Mesendoderm (in vitro differentiated cells): ENCODE results near the gene VDR.

Experiments used
- DNase-seq: peaks from one replicate; pipeline ENCODE4 v3.0.0; 2013
- H2AK5ac ChIP-seq: 2 replicates; pipeline ENCODE4 v1.6.1; 2013; ENCODE audit warnings: low read length, inconsistent platforms
- H2BK120ac ChIP-seq: 2 replicates; pipeline ENCODE4 v1.6.1; 2013; ENCODE audit warnings: low read depth, mild to moderate bottlenecking, low read length, moderate library complexity, mixed read lengths
- H2BK15ac ChIP-seq: replicated peaks from 2 replicates; pipeline ENCODE4 v1.6.1; 2013; ENCODE audit warnings: low read depth, mild to moderate bottlenecking, moderate library complexity
- H2BK5ac ChIP-seq: 2 replicates; pipeline ENCODE4 v1.6.1; 2013; ENCODE audit warnings: low read length, inconsistent platforms
- H3K18ac ChIP-seq: 2 replicates; pipeline ENCODE4 v1.6.1; 2013; ENCODE audit warnings: mild to moderate bottlenecking, low read length, mixed read lengths
- H3K23ac ChIP-seq: one replicate; pipeline ENCODE4 v1.6.1; 2013; ENCODE audit warnings: low read length
- H3K27ac ChIP-seq: 2 replicates; pipeline ENCODE4 v1.5.1; 2013; ENCODE audit warnings: low read depth, mild to moderate bottlenecking, inconsistent platforms, low read length, moderate library complexity
- H3K27me3 ChIP-seq: 2 replicates; pipeline ENCODE4 v1.6.1; 2013; ENCODE audit warnings: low read length, control low read depth, mild to moderate bottlenecking, inconsistent platforms; ENCODE audit not compliant: insufficient read depth, poor library complexity
- H3K36me3 ChIP-seq: 2 replicates; pipeline ENCODE4 v1.6.1; 2013; ENCODE audit warnings: low read length, inconsistent platforms; ENCODE audit not compliant: control insufficient read depth, insufficient read depth
- H3K4ac ChIP-seq: one replicate; pipeline ENCODE4 v1.6.1; 2013; ENCODE audit warnings: low read depth, mild to moderate bottlenecking, low read length, moderate library complexity
- H3K4me1 ChIP-seq: 2 replicates; pipeline ENCODE4 v1.6.1; 2013; ENCODE audit warnings: low read depth, low read length, inconsistent platforms; ENCODE audit not compliant: control insufficient read depth
- H3K4me2 ChIP-seq: 2 replicates; pipeline ENCODE4 v1.6.1; 2013; ENCODE audit warnings: low read length
- H3K4me3 ChIP-seq: 2 replicates; pipeline ENCODE4 v1.5.1; 2013; ENCODE audit warnings: mild to moderate bottlenecking, low read length
- H3K56ac ChIP-seq: one replicate; pipeline ENCODE4 v1.6.1; 2013; ENCODE audit warnings: low read length
- H3K79me1 ChIP-seq: 2 replicates; pipeline ENCODE4 v1.6.1; 2013; ENCODE audit warnings: low read length, inconsistent platforms
- H3K79me2 ChIP-seq: 2 replicates; pipeline ENCODE4 v1.6.1; 2013; ENCODE audit warnings: mild to moderate bottlenecking, low read length; ENCODE audit not compliant: control insufficient read depth, insufficient read depth
- H3K9ac ChIP-seq: 2 replicates; pipeline ENCODE4 v1.6.1; 2013; ENCODE audit warnings: low read length, inconsistent platforms
- H4K5ac ChIP-seq: one replicate; pipeline ENCODE4 v1.6.1; 2013; ENCODE audit warnings: low read length
- H4K8ac ChIP-seq: one replicate; pipeline ENCODE4 v1.6.1; 2013; ENCODE audit warnings: low read depth, mild to moderate bottlenecking, control low read depth, low read length, moderate library complexity
- WGBS: extraction: QIAGEN DNeasy Blood & Tissue Kit; methylation state at CpG from one replicate; pipeline ENCODE4 v1.1.7; 2013; ENCODE audit warnings: low lambda C conversion rate, missing lambda C conversion rate; ENCODE audit not compliant: insufficient coverage; ENCODE audit errors: extremely low coverage; 5-methylcytosine and 5-hydroxymethylcytosine counted together

Gene VDR

DNA sequence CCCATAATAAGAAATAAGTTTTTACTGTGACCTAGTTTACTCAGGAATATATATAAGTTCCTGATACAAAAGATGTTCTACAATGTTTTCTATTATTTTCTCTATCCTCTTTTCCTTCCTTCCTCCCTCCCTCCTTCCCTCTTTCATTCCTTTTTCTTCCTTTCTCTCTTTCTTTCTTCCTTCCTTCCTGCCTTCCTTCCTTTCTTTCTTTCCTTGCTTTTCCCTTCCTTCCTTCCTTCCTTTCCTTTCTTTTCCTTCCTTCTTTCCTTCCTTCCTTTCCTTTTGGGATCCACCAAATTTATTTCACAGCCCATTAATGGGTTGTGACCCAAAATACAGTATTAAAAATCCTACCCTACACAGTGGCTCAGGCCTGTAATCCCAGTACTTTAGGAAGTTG, 3.9 kb upstream of the VDR start:
- Histone ChIP-seq H2BK5ac (no peak overlapping the region), H3K27me3 (peaks cover 11% of the 10 kb centered on the region), H2AK5ac (no peak overlapping the region), H3K4me2 (no peak overlapping the region), H2BK120ac (no peak overlapping the region), H3K56ac (no peak overlapping the region), H3K9ac (no peak overlapping the region), H3K27ac (no peak overlapping the region), H3K4me3 (no peak overlapping the region), H4K5ac (no peak overlapping the region), H3K36me3 (no peaks in the 10 kb centered on the region), H3K79me1 (no peaks in the 10 kb centered on the region), H2BK15ac (no peak overlapping the region), H3K18ac (no peak overlapping the region), H3K4me1 (no peaks in the 10 kb centered on the region), H3K79me2 (no peaks in the 10 kb centered on the region), H3K4ac (no peak overlapping the region), H4K8ac (no peak overlapping the region), H3K23ac (no peak overlapping the region)
- no peak for DNase-seq

DNA sequence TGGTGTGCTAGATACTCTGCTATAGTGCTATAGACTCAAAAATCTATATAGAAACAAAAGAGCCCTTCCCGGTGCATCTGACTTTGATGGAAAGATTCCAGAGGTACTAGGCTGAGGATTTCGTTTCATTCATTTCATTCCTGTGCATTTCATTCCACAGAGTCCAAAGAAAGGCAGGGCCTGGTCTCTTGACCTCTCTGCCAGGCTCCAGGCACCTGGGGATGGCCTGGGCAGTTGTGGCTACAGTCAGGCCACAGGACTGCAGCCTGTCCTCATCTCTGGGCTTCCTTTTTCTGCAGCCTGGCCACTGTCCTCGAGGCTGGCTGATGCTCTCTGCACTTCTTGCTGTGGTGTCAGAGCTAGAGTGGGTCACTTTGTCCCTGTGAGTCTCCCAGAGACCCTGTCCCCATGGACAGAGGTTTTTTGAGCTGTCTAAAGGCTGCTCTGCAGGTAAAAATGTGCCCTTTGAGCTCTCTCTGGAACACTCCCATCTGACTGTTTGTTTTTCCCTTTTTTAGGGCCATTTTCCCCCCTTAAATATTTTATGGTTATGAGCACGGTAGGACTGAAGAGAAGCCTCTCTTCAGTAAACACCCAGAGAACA, 3.2 kb upstream of the VDR start:
- Histone ChIP-seq H3K56ac (no peak overlapping the region), H4K5ac (no peak overlapping the region), H3K9ac (no peak overlapping the region), H3K18ac (no peak overlapping the region), H3K36me3 (no peaks in the 10 kb centered on the region), H3K23ac (no peak overlapping the region), H2BK5ac (no peak overlapping the region), H3K4me2 (no peak overlapping the region), H3K4me1 (no peaks in the 10 kb centered on the region), H3K4ac (no peak overlapping the region), H2BK120ac (no peak overlapping the region), H3K4me3 (no peak overlapping the region), H3K27me3 (peaks cover 15% of the 10 kb centered on the region), H3K79me1 (no peaks in the 10 kb centered on the region), H2AK5ac (no peak overlapping the region), H4K8ac (no peak overlapping the region), H3K27ac (no peak overlapping the region), H3K79me2 (no peaks in the 10 kb centered on the region), H2BK15ac (no peak overlapping the region)
- DNase-seq, result no peak
- WGBS, result no CpG with 5 or more reads among the region's 4 CpGs

DNA sequence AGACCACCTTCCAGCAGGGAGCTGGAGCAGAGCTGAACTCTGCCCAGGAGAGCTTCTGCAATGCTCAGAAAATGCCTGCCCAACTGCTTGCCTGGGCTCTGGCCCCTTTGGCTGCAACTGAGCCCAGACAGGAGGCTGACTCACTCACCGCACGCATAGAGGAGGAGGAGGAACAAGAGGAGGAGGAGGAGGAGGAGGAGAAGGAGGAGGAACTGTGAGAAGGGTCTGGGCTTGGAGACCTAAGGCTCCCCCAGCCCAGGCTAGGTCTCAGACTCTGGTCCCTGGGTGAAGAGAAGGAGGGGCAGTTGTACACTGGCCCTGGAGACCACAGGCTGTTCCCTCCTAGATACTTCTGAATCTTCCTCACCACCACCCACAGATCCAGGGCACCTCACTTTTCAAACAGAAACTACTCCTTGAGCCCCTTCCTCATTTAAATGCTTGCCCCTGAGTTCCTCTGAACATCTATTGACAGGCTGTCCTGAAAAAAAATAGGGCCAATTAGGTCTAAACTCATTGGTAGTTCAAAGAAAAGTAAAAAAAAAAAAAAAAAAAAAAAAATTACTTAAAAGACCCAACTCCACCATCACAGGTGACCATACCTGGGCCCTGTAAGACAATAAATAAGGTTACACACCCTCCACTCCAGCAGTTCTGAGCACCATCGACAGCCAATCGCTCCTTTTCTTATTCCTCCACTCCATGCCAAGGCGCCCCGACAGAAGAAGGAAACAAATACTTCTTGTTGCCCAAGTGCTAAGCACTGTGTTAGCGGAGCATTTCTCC, 674 bp downstream of the VDR start:
- H3K23ac ChIP-seq, result no peak overlapping the region
- H3K18ac ChIP-seq, result no peak overlapping the region
- no peak overlapping the region for H3K56ac ChIP-seq
- no peak overlapping the region for H2BK120ac ChIP-seq
- no peak overlapping the region for H2AK5ac ChIP-seq
- no peaks in the 10 kb centered on the region for H3K36me3 ChIP-seq
- peaks cover 15% of the 10 kb centered on the region for H3K27me3 ChIP-seq
- H3K4me3 ChIP-seq, result no peak overlapping the region
- H2BK15ac ChIP-seq, result no peak overlapping the region
- no peak overlapping the region for H4K5ac ChIP-seq
- peak; percentile 35 for DNase-seq
- no peaks in the 10 kb centered on the region for H3K4me1 ChIP-seq
- no peak overlapping the region for H2BK5ac ChIP-seq
- H3K79me1 ChIP-seq, result no peaks in the 10 kb centered on the region
- H3K79me2 ChIP-seq, result no peaks in the 10 kb centered on the region
- no CpG with 5 or more reads among the region's 7 CpGs for WGBS
- H3K4ac ChIP-seq, result no peak overlapping the region
- H4K8ac ChIP-seq, result no peak overlapping the region
- H3K4me2 ChIP-seq, result peak overlapping the region; percentile 19
- H3K9ac ChIP-seq, result no peak overlapping the region
- no peak overlapping the region for H3K27ac ChIP-seq

DNA sequence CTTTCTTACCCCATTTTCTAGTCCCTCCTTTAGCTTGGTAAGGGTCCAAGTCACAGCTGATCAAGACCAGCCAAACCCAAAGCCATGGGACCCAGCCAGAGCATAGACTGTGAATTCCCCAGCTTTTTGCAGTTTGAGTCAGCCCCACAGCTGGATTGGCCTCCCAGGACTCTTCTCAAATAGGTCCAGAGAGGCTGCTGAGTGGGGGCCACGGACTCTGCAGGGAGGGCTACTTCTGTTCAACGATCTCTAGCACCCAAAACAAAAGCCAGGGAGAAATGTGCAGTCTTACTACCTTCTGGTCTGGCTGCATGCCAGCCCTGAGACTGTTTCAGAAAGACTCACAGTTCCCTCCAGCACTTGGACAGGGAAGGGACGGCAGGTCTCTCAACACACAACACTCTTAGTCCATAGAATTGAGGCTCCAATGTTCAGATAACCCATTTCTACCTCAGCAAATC, 1.6 kb downstream of the VDR start:
- Histone ChIP-seq H3K23ac (no peak overlapping the region), H4K8ac (no peak overlapping the region), H3K4me3 (no peak overlapping the region), H2BK15ac (no peak overlapping the region), H3K4ac (no peak overlapping the region), H3K79me2 (no peaks in the 10 kb centered on the region), H2BK5ac (no peak overlapping the region), H3K27ac (no peak overlapping the region), H3K4me1 (no peaks in the 10 kb centered on the region), H3K79me1 (no peaks in the 10 kb centered on the region), H2BK120ac (no peak overlapping the region), H3K36me3 (no peaks in the 10 kb centered on the region), H3K4me2 (no peak overlapping the region), H2AK5ac (no peak overlapping the region), H3K18ac (no peak overlapping the region), H3K27me3 (peaks cover 15% of the 10 kb centered on the region), H3K56ac (no peak overlapping the region), H3K9ac (no peak overlapping the region), H4K5ac (no peak overlapping the region)
- WGBS, result no CpG with 5 or more reads among the region's 3 CpGs
- no peak for DNase-seq

DNA sequence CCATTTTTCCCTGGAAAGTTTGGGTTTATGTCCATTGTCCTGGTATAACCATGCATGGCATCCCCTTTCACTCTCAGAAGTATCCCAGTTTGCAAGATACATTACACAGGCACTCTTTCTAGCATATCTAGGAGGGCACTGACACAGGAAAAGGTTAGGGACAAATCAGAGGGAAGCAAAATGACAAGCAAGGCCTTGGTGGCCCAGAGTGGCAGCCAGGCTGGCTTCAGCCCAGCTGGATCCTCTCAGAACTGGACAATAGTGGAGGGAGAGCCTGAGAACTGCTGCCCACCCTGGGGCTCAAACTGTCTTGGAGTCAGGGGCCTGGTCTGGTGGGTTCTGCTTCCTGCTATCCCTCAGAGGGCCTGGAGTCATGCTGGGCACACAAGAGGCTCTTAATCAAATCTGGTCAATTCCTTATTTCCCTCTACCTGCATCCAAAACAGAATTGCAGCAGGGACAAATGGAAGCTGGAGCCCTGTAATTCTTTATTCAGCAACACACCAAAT, 2.6 kb downstream of the VDR start:
- Histone ChIP-seq H3K4me1 (no peaks in the 10 kb centered on the region), H2BK120ac (no peak overlapping the region), H3K23ac (no peak overlapping the region), H4K8ac (no peak overlapping the region), H3K27ac (no peak overlapping the region), H2BK15ac (no peak overlapping the region), H3K18ac (no peak overlapping the region), H3K56ac (no peak overlapping the region), H3K79me1 (no peaks in the 10 kb centered on the region), H3K4ac (no peak overlapping the region), H3K9ac (no peak overlapping the region), H3K4me2 (no peak overlapping the region), H4K5ac (no peak overlapping the region), H2AK5ac (no peak overlapping the region), H3K27me3 (peaks cover 15% of the 10 kb centered on the region), H3K36me3 (no peaks in the 10 kb centered on the region), H3K79me2 (no peaks in the 10 kb centered on the region), H2BK5ac (no peak overlapping the region), H3K4me3 (no peak overlapping the region)
- DNase-seq, result no peak

DNA sequence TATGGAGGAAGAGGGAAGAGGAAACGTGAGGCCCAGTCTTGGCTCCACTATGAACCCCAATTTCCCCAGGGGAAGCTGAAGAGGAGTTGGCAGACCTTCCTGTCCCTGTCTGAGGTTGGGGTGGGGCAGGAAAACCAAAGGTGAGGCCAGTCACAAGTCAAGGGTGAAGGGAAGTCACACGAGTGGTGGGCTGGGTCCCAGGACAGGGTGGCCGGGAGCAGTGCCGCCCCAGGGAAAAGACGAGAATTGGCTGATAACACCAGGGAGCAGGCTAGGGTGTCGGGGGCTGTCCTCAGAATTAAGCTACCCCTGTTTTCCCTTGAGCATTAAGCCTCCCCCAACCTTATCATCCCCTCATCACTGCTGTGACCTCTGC, 3.1 kb downstream of the VDR start:
- Histone ChIP-seq H3K27me3 (peaks cover 15% of the 10 kb centered on the region), H3K4me2 (no peak overlapping the region), H2BK120ac (no peak overlapping the region), H3K79me1 (no peaks in the 10 kb centered on the region), H2BK15ac (no peak overlapping the region), H3K23ac (no peak overlapping the region), H3K36me3 (no peaks in the 10 kb centered on the region), H4K8ac (no peak overlapping the region), H3K9ac (no peak overlapping the region), H4K5ac (no peak overlapping the region), H2AK5ac (no peak overlapping the region), H3K56ac (no peak overlapping the region), H3K27ac (no peak overlapping the region), H3K79me2 (no peaks in the 10 kb centered on the region), H3K4me3 (no peak overlapping the region), H3K4me1 (no peaks in the 10 kb centered on the region), H3K4ac (no peak overlapping the region), H2BK5ac (no peak overlapping the region), H3K18ac (no peak overlapping the region)
- DNase-seq, result no peak
- no CpG with 5 or more reads among the region's 6 CpGs for WGBS
